ENCODE measurements around the gene RPL7A.

The RPL7A gene

DNA sequence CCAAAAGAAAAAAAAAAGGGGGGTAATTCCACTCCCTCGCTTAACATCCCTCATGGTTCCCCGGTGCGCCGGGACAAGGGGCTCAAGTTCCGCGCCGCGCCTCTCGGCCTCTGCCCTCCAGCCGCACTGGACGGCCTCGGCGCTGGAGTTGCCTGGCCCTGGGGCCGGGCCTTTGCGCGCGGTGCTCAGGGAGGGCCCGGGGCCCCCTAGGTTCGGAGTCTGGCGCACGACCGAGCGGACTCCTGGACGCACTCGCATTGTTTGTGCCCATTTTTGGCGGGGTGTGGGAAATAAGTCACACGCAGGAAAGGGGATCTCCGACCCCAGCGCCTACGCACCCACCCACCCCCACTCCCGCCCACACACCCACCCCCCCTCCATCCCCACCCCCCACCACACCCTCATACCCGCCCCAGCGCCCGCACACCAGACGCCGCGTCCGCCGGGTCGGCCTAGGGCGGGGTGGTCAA, 468 bp upstream of the RPL7A start:
- DNase-seq (ENCODE audit: extremely low read depth in 1 of 2, low read depth in 1 of 2) = no peak

DNA sequence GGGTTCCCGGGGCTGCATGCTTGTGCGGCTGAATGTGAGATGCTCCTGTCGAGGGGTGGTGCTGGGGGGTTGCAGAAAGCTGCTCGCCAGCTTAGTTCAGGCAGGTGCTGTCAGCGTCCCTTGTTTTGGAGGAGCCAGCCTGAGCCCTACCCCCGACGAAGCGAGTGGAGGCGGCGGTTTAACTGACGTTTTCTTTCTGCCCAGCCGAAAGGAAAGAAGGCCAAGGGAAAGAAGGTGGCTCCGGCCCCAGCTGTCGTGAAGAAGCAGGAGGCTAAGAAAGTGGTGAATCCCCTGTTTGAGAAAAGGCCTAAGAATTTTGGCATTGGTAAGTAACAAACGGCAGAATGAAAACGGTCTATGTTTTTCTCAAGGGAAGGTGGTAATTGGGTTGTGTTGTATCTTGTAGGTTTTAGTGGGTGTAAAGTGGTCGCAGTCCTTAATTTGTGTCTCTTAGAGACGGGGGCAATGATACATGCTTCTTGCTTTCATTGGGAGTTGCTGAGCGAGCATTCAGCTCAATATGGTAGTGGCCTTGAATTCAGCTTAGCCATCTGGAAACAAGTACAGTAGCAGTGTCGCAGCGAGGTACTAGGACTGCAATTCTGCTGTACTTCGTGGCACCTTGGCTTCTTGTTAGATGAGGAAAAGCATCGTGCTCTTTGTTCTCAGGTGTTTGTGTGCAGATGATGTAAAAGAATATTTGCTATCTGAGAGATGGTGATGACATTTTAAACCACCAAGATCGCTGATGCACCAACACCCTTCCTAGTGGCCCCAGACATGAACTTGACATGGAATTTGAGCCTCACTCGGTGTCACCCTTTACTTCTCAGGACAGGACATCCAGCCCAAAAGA, 928 bp downstream of the RPL7A start:
- no peak for DNase-seq (ENCODE audit: extremely low read depth in 1 of 2, low read depth in 1 of 2)

DNA sequence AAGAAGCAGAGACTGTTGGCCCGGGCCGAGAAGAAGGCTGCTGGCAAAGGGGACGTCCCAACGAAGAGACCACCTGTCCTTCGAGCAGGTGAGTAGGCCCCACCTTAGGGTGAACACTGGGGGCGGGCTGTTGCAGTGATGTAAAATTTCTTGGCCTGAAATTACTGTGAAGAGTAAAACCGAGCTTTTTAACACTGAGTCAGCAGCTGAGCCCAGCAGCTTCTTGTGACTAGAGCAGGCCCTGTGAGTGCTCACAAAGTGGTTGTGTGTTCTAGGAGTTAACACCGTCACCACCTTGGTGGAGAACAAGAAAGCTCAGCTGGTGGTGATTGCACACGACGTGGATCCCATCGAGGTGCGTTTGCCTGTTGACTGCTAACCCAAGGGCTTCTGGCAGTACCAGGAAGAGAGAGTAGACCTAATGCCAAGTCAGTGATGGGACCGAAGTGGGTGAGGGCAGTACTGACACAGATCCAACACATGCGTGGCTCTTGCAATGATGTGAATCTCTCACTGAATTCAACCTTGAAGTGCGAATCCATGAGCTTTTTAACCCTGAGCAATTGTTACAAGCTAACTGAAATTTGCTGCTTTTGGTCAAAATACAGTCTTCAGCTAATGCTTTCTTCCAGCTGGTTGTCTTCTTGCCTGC, 2.1 kb downstream of the RPL7A start:
- DNase-seq (ENCODE audit: extremely low read depth in 1 of 2, low read depth in 1 of 2) = no peak

DNA sequence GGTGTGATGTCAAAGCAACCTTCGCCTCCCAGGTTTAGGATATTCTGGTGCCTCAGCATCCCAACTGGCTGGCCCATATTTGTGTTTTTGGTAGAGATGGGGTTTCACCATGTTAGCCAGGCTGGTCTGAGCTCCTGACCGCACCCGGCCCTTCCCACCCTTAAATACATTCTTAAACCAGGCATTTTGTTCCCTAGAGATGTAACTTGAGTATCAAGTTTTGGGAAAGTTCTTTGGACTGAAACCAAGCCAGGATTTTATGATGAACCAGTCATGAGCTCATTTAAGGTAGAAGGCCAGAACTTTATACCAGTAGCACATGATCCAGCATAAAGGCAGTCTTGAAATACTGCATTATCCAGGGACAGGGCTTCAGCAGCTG, 3.5 kb downstream of the RPL7A start:
- no peak for DNase-seq (ENCODE audit: extremely low read depth in 1 of 2, low read depth in 1 of 2)

DNA sequence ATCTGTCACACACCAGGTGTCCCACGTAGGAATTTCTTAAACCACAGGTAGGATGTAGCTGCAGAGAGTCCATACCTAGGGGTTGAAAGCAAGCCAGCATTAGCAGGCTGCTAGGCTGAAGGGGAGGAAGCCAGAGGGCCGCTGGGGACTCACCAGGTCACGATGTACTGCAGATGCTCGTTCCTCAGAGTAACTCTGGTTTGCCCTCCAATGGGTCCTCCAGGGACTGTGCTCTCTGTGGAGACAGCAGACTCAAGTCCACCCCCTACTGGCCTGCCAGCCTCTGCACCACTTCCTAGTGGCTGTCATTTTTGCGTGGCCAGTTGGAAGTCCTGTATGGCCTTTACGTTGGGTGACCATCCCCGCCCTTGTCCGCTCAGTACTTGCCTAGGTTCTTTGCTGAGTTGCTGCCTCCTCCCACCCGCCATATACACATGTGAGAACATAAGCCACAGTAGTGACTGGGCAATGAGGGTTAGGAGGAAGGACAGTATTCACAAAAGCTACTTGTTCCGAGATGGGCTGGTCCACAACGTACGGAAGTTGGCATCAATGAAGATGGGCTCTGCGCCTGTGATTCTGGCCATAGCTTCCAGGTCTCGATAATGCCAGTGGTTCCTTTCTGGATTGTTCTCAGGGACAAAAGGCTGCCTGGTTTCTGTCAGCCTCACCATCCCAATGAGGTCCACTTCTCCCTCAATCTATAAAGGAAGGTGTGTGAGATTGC, 4.1 kb downstream of the RPL7A start:
- no peak for DNase-seq (ENCODE audit: extremely low read depth in 1 of 2, low read depth in 1 of 2)

DNA sequence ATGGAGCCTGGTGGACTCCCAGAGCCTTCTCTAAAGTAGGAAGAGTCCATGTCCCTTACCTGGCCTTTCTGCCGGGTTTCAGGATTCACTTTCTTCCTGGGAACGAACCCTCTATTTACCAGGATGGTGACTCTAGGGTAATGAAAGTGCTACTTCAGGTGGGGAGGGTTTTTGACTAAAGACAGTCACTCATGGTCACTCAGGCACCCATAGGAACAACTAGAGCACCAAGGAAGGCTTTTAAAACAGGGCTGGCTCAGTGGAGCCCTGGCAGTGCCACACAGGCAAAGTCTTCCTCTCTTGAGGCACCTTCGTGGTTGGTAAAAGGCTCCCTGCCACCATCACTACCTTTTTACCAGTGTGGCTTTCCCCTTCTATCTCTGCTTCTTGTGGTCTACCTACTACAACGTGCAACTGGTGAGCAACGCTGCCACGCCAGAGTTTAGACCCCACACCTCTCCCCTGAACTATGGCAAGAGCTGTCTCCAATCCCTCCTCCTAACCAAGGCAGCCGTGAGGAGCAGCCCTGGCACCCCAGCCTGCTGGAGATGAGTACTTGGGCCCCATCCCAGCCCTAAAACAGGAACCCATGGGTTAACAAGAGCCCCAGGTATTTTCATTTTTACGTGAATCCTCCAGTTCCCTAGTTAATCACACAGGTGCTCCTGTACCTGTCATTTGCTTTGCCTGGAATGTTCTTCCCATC, 4.8 kb downstream of the RPL7A start:
- DNase-seq (ENCODE audit: extremely low read depth in 1 of 2, low read depth in 1 of 2) = no peak

DNA sequence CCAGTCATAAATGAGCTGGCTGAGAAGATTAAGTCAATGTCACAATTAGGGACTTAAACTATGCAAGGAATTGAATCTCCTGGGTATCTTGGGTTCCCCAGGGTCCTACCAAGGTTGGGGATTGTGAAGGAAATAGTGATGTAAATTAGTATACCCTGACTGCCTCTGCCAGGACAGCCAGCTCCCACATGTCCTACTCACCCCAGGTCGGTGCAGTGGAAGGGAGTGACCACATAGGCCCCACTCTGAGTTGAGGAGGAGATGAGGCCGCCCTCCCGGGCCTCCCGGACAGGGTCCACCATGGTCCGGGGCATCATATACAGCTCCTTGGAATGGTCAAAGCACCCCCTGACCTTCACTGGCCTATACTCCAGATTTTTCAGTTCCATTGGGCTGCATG, 5.5 kb downstream of the RPL7A start:
- no peak for DNase-seq (ENCODE audit: extremely low read depth in 1 of 2, low read depth in 1 of 2)

DNA sequence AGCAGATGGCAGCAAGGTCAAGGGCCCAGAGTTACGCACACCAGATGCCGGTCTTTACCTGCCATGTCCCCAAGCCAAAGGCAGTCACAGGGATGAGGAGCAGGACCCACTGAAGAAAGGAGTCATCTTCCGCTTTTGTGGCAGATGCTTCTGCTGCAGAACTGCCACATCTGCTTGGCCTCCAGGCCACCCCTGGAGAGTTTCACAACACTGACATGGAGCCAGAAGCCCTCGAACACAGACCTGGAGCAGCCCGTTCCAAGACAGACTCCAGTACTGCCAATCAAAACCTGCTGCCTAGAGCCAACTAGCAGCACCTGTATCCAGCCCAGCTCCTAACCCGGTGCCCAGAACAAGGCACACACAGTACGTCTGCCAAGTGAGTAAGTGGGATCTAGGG, 6.7 kb downstream of the RPL7A start:
- DNase-seq (ENCODE audit: extremely low read depth in 1 of 2, low read depth in 1 of 2) = no peak

DNA sequence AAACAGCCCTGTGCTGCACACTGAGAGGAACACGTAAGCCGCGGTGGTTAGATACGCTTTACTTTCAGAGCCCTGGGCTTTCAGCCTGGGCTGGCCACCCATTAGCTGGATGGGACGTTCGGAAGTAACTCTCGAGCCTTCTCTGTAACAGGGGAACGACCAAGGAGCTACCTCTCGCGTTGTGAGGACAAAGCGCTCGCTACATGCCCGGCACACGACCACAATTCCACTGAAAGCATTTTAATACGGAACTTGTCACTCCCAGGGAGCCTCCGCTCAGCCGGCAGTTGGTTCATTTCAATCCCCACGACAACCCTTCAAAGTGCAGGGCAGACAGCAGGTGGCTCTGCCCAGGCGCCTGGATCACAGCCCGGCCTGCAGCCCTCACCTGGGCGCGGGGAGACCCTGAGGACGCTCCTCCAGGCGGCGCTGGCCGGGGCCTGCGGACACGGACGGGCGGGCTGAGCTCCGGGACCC, 7.9 kb downstream of the RPL7A start:
- no peak for DNase-seq (ENCODE audit: extremely low read depth in 1 of 2, low read depth in 1 of 2)

DNA sequence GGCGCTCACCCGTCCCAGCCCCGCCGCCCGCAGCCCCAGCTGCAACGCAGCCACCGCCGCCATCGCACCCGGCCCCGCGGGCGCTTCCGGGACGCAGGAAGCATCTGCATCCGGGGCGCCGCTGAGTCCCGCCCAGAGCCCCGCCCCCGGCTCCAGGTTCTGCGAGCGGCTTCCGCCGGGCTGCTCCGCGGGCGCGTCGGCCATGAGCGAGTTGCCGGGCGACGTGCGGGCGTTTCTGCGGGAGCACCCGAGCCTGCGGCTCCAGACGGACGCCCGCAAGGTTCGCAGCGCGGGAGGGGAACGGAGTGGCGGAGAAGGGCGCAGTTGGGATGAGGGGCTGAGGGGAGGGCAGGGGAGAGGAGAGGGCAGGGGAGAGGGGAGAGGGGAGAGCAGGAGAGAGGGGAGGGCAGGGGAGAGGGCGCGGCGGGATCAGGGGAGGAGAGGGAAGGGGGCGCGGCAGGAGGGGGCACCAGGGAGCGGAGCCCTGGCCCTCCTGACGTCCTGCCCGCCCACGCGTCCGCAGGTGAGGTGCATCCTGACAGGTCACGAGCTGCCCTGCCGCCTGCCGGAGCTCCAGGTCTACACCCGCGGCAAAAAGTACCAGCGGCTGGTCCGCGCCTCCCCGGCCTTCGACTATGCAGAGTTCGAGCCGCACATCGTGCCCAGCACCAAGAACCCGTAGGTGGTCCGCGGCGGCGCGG, 8.5 kb downstream of the RPL7A start, which contains the start of the genes SURF1 and SURF2:
Gene SURF1, minus strand, starts transcription at position 97 of the 701 bp plus-strand sequence. Its CDS starts 34 bp downstream, at position 63.
Gene SURF2, plus strand, starts transcription at position 160 of the 701 bp plus-strand sequence. Its CDS starts 43 bp downstream, at position 203.
- peak; percentile 83 to 84 for DNase-seq (ENCODE audit: extremely low read depth in 1 of 2, low read depth in 1 of 2)

DNA sequence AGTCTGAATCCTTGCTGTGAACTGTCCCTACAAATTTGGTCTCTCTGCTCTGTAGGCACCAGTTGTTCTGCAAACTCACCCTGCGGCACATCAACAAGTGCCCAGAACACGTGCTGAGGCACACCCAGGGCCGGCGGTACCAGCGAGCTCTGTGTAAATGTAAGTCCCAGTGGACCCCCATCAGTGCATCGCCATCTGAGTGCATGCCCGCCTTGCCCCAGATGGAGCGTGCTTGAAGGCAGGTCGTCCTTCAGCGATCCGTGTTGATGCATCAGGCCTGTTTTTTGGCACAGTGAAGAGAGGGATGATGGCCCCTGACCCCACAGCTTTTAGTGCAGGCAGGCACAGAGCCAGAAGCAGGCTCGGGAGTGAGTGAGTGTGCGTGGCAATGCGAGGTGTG, 9.6 kb downstream of the RPL7A start:
- DNase-seq (ENCODE audit: extremely low read depth in 1 of 2, low read depth in 1 of 2) = no peak

DNA sequence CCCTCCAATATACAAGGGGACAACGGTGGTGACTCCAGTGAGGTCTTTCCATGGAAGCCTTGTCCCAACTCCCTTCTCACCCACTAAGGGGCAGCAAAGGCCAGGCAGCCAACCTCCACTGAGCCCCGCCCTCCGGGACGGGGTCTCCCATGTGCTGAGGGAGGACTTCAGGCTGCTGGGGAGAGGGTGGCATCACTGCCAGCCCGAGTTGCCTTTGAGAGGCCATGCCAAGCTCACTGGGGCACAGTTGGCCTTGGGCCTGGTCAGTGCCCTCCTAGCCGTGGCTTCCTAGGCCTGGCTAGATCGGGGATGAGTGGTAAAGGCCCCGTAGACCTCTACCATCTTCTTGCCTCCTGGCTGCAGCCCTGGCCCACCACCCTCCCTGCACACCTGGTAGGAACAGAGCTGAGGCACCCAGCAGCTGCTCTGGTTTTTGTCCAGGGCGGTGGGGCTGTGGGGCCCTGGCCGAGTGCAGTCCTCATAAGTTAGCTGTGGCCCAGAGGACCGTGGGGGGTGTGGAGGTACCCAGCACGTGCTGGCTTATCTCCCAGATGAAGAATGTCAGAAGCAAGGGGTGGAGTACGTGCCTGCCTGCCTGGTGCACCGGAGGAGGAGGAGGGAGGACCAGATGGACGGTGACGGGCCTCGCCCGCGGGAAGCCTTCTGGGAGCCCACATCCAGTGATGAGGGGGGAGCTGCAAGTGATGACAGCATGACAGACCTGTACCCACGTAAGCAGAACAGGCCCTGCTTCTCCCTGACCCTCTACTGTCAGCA, 11.6 kb downstream of the RPL7A start:
- no peak for DNase-seq (ENCODE audit: extremely low read depth in 1 of 2, low read depth in 1 of 2)

DNA sequence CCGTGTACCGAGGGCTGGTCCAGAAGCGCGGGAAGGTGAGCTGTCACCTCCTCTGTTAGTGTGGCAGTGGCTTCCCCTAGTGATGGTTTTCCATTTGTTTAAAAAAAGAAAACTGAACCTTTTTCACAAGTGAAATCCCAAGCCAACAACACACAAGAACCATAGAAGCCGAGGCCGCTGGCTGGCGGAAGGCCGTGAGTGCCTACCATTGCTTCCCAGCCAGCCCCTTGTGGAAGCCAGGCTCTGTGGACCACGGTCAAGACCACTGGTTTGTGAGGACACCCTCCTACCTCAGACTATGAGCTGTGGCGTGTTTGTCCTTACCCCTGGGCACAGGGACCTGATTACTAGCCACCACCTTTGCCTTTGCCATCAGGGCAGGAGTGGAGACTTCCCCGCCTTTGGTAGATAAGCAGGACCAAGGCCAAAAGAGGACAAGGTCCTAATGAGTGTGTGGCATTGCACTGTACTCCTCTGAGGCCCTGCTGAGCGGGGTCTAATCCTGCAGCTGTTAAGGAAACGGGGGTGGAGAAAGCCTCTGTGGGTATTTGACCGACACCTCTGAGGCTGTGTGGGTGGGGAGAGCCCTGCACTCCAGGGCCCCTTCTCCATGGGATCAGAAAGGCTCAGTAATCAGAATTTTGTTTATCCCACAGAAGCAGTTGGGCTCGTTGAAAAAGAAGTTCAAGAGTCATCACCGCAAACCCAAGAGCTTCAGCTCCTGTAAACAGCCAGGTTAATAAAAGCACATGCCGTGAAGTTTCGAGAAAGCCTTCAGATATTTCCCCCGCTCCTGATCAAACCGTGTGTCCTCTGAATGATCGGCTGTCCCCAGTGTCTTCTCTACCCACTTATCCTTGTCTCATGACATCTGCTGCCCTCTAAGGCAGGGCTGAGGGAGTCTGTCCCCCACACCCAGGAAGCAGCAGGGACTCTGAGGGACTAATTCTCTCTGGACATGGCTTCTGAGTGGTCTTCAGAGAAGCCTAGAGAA, 12.7 kb downstream of the RPL7A start:
- no peak for DNase-seq (ENCODE audit: extremely low read depth in 1 of 2, low read depth in 1 of 2)

DNA sequence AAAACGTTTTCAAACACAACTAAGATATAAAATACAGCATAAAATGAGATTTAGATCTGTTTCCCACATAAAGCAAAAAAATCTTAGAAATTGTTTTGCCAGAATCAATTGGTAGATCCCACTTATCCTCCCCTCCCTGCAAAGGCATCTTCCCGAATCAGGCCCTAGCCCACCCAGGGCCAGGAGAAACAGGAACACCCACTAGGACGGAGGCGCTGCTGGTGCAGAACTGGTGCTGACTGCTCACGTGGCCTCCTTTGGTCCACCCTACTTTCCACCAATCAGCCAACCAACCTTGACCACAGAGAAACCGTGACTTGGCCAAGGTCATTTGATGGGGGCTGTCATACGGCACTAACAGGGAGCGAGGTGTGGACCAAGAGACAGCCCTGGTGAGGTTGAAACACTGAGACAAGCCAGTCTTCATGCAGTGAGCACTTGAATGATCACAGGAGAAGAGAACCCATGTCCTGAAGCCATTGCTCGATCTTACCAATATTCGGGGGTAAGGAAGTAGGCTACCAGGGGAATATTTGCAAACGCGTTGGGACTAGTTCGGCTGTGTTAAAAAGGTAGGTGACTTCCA, 13.6 kb downstream of the RPL7A start:
- DNase-seq (ENCODE audit: extremely low read depth in 1 of 2, low read depth in 1 of 2) = no peak

DNA sequence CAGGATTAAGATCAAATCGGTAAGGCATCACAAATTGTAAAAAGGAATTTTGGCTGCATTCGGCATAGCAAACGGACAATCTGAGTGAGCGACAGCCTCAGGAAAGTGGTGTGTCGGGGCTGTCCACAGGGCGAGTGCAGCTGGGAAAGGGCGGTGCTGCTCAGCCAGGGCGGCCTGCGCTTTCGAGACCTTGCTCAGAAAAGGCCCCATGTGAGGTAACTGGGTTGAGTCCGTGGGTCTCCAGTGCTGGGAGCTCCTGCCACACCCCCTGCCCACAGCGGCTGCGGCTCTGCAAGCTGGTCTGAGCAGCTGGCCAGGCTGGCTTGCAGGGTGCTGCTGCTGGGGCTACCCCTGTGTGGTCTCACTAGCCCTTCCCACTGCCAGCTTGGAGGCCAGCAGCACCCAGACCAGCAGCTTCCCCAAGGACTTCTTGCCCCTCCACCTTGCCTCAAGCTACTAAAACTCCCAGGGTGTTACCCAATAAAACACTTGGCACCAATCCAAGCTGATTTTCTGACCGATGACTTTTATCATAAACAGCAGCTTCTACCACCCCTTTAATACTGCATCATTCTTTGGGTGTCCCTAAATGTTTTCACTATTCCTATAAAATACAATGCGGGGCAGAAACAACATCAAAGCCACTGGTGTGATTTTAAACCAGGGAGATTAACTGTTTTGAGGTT, 14.5 kb downstream of the RPL7A start:
- no peak for DNase-seq (ENCODE audit: extremely low read depth in 1 of 2, low read depth in 1 of 2)

DNA sequence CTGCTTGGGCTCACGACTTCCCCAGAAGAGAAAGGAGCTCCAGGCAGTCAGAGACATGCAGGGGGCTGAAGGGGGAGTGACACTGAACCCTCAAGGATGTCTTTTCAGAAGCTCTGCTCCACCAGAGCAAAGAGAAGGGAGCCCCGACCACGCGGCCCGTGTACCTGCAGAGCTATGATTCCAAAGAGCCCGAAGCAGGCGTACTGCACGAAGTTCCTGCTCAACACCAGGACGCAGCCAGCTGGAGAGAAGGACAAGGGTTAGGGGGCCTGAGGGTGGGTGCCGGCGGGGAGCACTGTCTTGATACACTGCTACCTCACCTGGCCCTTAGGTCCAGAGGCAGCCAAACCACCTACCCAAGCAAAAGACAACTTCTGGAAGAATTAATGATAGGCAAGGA, 18.4 kb downstream of the RPL7A start:
- DNase-seq (ENCODE audit: extremely low read depth in 1 of 2, low read depth in 1 of 2) = no peak

DNA sequence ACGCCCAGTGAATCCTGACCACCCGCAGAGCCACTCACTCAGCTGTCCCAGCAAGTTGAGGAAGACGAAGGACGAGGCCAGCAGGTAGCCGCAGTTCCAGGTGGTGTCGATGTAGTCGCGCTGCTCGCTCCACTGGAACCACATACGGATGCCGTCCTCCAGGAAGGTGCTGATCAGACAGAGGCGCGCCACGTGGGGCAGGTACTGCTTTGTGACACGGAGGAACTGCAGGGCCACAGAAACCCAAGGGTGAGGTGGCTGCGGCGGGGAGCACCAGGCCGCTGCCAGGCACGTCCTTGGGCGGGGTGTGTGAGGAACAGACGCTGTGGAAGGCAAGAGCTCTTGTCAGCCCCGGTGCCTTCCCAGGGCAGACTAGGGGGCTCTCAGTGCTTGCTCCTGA, 19.2 kb downstream of the RPL7A start:
- DNase-seq (ENCODE audit: extremely low read depth in 1 of 2, low read depth in 1 of 2) = no peak
